GM13977 (cell line): ENCODE measurements around the gene DCTD.

Experiments used
- DNase-seq: peaks from one replicate; pipeline ENCODE4 v3.0.0; 2012; ENCODE audit warnings: low spot score
- in situ Hi-C: fragments of 300-500 bp; cut with MboI; formaldehyde crosslinking; loops from one replicate; pipeline ENCODE4 v1.12.0; 2022; ENCODE audit warnings: low sequenced_read_pairs, low pct_unique_long_range_greater_than_20kb, mixed read lengths, inconsistent platforms; ENCODE audit not compliant: unreplicated experiment
- TF ChIP-seq, protein P1 (sequence below): IDR thresholded peaks from 2 replicates; pipeline ENCODE4 v1.5.1; 2012; ENCODE audit warnings: mild to moderate bottlenecking, control low read depth; ENCODE audit not compliant: insufficient read depth; ENCODE audit errors: extremely low read depth, missing control alignments

The DCTD gene

GRCh38 chr4:182888891-182889290 is 28.3 kb downstream of the DCTD start:
- DNase-seq = no peak
- in situ Hi-C loops = no loop called here
- TF ChIP-seq, protein P1, sequence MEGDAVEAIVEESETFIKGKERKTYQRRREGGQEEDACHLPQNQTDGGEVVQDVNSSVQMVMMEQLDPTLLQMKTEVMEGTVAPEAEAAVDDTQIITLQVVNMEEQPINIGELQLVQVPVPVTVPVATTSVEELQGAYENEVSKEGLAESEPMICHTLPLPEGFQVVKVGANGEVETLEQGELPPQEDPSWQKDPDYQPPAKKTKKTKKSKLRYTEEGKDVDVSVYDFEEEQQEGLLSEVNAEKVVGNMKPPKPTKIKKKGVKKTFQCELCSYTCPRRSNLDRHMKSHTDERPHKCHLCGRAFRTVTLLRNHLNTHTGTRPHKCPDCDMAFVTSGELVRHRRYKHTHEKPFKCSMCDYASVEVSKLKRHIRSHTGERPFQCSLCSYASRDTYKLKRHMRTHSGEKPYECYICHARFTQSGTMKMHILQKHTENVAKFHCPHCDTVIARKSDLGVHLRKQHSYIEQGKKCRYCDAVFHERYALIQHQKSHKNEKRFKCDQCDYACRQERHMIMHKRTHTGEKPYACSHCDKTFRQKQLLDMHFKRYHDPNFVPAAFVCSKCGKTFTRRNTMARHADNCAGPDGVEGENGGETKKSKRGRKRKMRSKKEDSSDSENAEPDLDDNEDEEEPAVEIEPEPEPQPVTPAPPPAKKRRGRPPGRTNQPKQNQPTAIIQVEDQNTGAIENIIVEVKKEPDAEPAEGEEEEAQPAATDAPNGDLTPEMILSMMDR = no peak

DNA sequence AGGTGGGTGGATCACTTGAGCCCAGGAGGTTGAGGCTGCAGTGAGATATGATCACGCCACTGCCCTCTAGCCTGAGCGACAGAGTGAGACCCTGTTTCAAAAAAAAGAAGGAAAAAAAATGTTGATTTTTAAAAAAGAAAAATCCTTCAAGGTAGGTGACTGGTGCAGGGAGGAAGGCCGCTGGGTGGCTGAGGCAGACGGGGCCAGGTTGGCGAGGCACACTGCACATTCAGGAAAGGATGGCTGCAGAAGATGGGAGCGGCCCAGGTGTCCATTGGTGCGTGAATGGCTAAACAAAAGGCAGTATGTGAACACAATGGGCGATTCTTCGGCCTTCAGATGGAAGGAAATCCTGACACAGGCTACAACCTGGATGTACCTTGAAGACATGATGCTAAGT is 30.4 kb downstream of the DCTD start:
- DNase-seq = no peak
- in situ Hi-C loops = no loop called here
- TF ChIP-seq, protein P1 = no peak

- in situ Hi-C loops = no loop called here
- DNase-seq = no peak
- TF ChIP-seq, protein P1 = no peak
These were observed 31.0 kb downstream of the DCTD start for GRCh38 chr4:182886205-182886604.

DNA sequence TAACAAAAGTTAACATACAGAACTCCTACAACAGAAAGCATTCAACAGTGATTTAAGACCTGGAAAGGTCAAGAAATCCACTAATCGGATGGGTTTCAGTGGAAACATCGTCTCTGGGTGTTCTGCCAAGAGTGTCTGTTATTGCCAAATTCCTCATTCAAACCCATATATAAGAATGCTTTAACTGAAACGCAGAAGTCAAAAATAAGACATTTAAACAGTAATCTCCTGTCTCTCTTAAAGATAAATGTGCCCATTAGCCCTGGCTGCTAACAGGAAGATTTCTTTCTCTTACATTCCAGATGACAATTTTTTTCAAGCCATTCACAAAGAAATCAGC is 31.5 kb downstream of the DCTD start:
- in situ Hi-C loops = no loop called here
- DNase-seq = no peak
- TF ChIP-seq, protein P1 = no peak

- in situ Hi-C loops = no loop called here
- no peak for DNase-seq
- TF ChIP-seq, protein P1 = no peak
These were observed 32.0 kb downstream of the DCTD start for GRCh38 chr4:182885022-182885737.

- in situ Hi-C loops = no loop called here
- TF ChIP-seq, protein P1 = no peak
- DNase-seq = no peak
These were observed 33.1 kb downstream of the DCTD start for GRCh38 chr4:182884040-182884439.
